Common myeloid progenitor, CD34-positive (primary cell): ENCODE measurements around the gene TEX30.

ENCODE experiments used
- CTCF ChIA-PET: fragments of 350-600 bp; sonication (Branson Sonifier 250); formaldehyde crosslinking; loops from one replicate; lab custom pipeline; 2021; ENCODE audit warnings: antibody characterized with exemption; lab: Charles Lee
- POLR2A ChIA-PET: fragments of 350-600 bp; sonication (Branson Sonifier 250); formaldehyde crosslinking; loops from one replicate; lab custom pipeline; 2021; ENCODE audit warnings: antibody characterized with exemption; lab: Charles Lee
- DNase-seq, 3 donors: peaks; one replicate each; pipeline versions ENCODE4 v3.0.0 to v3.0.0-alpha.2; 2013
- H3K27ac ChIP-seq, 2 experiments: 1 replicate in 1 of 2; 2 replicates in 1 of 2; pipeline ENCODE4 v1.7.0; 2013; ENCODE audit warnings: inconsistent platforms in 2 of 2, low read length in 2 of 2, mild to moderate bottlenecking in 2 of 2, low read depth in 1 of 2, moderate library complexity in 1 of 2; ENCODE audit not compliant: severe bottlenecking in 2 of 2, insufficient read depth in 1 of 2, poor library complexity in 1 of 2
- H3K27me3 ChIP-seq, 5 experiments: replicated peaks in 2 of 5; 1 replicate in 3 of 5; 2 replicates in 2 of 5; pipeline versions ENCODE4 v1.6.1 to v1.7.0; 2013; ENCODE audit warnings: low read length in 4 of 5, mild to moderate bottlenecking in 2 of 5, moderate library complexity in 2 of 5, inconsistent platforms in 1 of 5; ENCODE audit not compliant: insufficient read depth in 5 of 5, control insufficient read depth in 4 of 5
- H3K36me3 ChIP-seq, 4 experiments: 1 replicate in 2 of 4; 2 replicates in 2 of 4; pipeline versions ENCODE4 v1.6.1 to v1.7.0; 2013; ENCODE audit warnings: low read length in 3 of 4, control low read depth in 1 of 4, mild to moderate bottlenecking in 1 of 4; ENCODE audit not compliant: control insufficient read depth in 4 of 4, insufficient read depth in 4 of 4
- H3K4me1 ChIP-seq, 4 experiments: 1 replicate in 3 of 4; 2 replicates in 1 of 4; pipeline versions ENCODE4 v1.6.1 to v1.7.1; 2013; ENCODE audit warnings: low read length in 3 of 4, mild to moderate bottlenecking in 3 of 4, control low read depth in 1 of 4, inconsistent platforms in 1 of 4, moderate library complexity in 1 of 4; ENCODE audit not compliant: control insufficient read depth in 4 of 4, insufficient read depth in 4 of 4; ENCODE audit errors: control extremely low read depth in 1 of 4
- H3K4me3 ChIP-seq, 7 experiments: 1 replicate in 4 of 7; 2 replicates in 3 of 7; pipeline versions ENCODE4 v1.5.1 to v1.7.0; 2013; ENCODE audit warnings: mild to moderate bottlenecking in 7 of 7, low read length in 6 of 7, moderate library complexity in 6 of 7, inconsistent platforms in 2 of 7, low read depth in 2 of 7, control low read depth in 1 of 7; ENCODE audit not compliant: insufficient read depth in 4 of 7, control insufficient read depth in 1 of 7; ENCODE audit errors: extremely low read depth in 1 of 7
- H3K9me3 ChIP-seq, 5 experiments: 1 replicate in 4 of 5; 2 replicates in 1 of 5; pipeline versions ENCODE4 v1.6.1 to v1.7.1; 2013; ENCODE audit warnings: low read length in 4 of 5, mild to moderate bottlenecking in 2 of 5, inconsistent platforms in 1 of 5, low read depth in 1 of 5, moderate library complexity in 1 of 5; ENCODE audit not compliant: control insufficient read depth in 4 of 5, insufficient read depth in 2 of 5; ENCODE audit errors: control extremely low read depth in 1 of 5
- WGBS: methylation state at CpG from one replicate; pipeline ENCODE4 v1.1.5; 2013; ENCODE audit not compliant: insufficient coverage; 5-methylcytosine and 5-hydroxymethylcytosine counted together

TEX30 gene

DNA sequence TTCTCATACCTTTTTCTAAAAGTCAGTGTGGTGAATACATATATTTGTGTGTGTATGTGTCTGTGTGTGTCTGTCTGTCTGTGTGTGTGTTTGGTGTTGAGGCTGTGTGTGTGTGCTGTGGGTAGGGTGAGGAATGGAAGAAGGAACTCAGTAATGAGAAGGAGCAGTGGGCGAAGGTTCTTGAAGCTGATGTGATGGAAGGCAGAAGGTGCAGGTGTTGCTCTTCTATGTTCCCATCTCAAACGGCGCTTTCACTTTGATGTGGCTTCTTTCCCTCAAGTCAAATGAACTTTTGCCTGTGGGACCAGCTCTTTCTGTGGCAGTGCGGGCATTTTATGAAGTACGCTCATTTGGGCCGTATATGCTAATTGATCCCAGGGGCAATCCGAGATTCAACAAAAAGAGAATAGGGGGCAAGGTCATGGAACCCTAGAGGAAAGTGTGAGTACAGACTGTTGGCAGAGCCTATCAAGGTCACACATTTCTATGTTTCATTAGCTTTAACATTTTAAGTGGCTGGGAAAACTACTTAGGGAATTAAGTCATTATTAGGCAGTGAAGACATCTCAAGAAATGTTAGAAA, 40.5 kb upstream of the TEX30 start:
- ChIA-PET POLR2A (no interaction called here), CTCF (interaction anchor here (0.8 to 2.6 kb wide), 4 partner anchors 12 to 14 kb away, joined by 3 to 8 read pairs (median 4); no protein-coding TSS in a partner anchor)
- H3K27ac ChIP-seq = no peak overlapping the region
- H3K36me3 ChIP-seq = peaks cover 9 to 61% (median 26%) of the 10 kb centered on the region in 4 experiments
- peaks cover 0 to 6% (median 0%) of the 10 kb centered on the region in 4 experiments for H3K4me1 ChIP-seq
- 100% methylated on average over 6 of the region's 7 CpGs for WGBS
- no peak overlapping the region for H3K4me3 ChIP-seq
- H3K27me3 ChIP-seq = no peaks in the 10 kb centered on the region
- no peak for DNase-seq
- peaks cover 1 to 15% (median 8%) of the 10 kb centered on the region in 5 experiments for H3K9me3 ChIP-seq

GRCh38 chr13:102812611-102813287, 39.2 kb upstream of the TEX30 start:
- H3K27ac ChIP-seq = no peak overlapping the region
- ChIA-PET CTCF (interaction anchor here (0.8 to 2.6 kb wide), 4 partner anchors 11 to 15 kb away, joined by 3 to 8 read pairs (median 4); no protein-coding TSS in a partner anchor), POLR2A (no interaction called here)

GRCh38 chr13:102807699-102808098, 34.1 kb upstream of the TEX30 start:
- Histone ChIP-seq H3K4me1 (peaks cover 0 to 11% (median 5%) of the 10 kb centered on the region in 4 experiments), H3K27me3 (no peaks in the 10 kb centered on the region), H3K27ac (no peak overlapping the region), H3K9me3 (peaks cover 1 to 15% (median 8%) of the 10 kb centered on the region in 5 experiments), H3K4me3 (no peak overlapping the region), H3K36me3 (peaks cover 4 to 44% (median 22%) of the 10 kb centered on the region in 4 experiments)
- ChIA-PET POLR2A (no interaction called here), CTCF (interaction anchor here (1.4 kb wide), 1 partner anchor 17 kb away, joined by 5 read pairs; no protein-coding TSS in a partner anchor)
- WGBS = no CpG with 5 or more reads among the region's 3 CpGs
- DNase-seq = no peak

More at GRCh38 chr13:102812611-102813287, 39.2 kb upstream of the TEX30 start:
- Histone ChIP-seq H3K27me3 (no peaks in the 10 kb centered on the region), H3K9me3 (peaks cover 1 to 15% (median 8%) of the 10 kb centered on the region in 5 experiments), H3K36me3 (peaks cover 9 to 62% (median 20%) of the 10 kb centered on the region in 4 experiments), H3K4me3 (no peak overlapping the region), H3K4me1 (peaks cover 0 to 6% (median 0%) of the 10 kb centered on the region in 4 experiments)
- DNase-seq = peak in 2 of 3 donors; percentile 21 to 27

DNA sequence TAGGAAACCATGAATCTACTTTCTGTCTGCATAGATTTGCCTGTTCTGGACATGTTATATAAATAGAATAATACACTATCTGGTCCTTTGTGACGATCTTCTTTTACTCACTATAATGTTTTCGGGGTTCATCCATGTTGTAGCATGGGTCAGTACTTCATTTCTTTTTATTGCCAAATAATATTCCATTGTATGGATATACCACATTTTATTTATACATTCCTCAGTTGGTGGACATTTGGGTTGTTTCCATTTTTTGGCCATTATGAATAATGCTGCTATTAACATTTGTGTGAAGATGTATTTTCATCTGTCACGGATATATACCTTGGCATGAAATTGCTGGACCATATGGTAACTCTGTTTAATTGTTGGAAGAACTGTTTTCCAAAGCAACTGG, 32.1 kb upstream of the TEX30 start:
- no CpG with 5 or more reads among the region's 3 CpGs for WGBS
- Histone ChIP-seq H3K4me3 (no peak overlapping the region), H3K4me1 (peaks cover 3 to 28% (median 15%) of the 10 kb centered on the region in 4 experiments), H3K36me3 (peaks cover 0 to 32% (median 18%) of the 10 kb centered on the region in 4 experiments), H3K27me3 (no peaks in the 10 kb centered on the region), H3K9me3 (peaks cover 0 to 8% (median 3%) of the 10 kb centered on the region in 5 experiments), H3K27ac (no peak overlapping the region)
- CTCF ChIA-PET = no interaction called here
- POLR2A ChIA-PET = no interaction called here
- no peak for DNase-seq

- Histone ChIP-seq H3K27me3 (no peaks in the 10 kb centered on the region), H3K9me3 (no peaks in the 10 kb centered on the region), H3K36me3 (peaks cover 0 to 10% (median under 1%) of the 10 kb centered on the region in 4 experiments), H3K27ac (peak overlapping the region; percentile 61 to 85), H3K4me3 (peak overlapping the region; percentile 67 to 97 (median 85)), H3K4me1 (peaks cover 12 to 47% (median 30%) of the 10 kb centered on the region in 4 experiments)
- ChIA-PET POLR2A (interaction anchor here (0.7 to 2.4 kb wide), 3 partner anchors 21 to 28 kb away, joined by 3 to 15 read pairs (median 4); partner anchors contain the start of gene TEX30), CTCF (interaction anchor here (0.6 to 7.8 kb wide), 21 partner anchors 9 to 340 kb away, joined by 3 to 77 read pairs (median 4); partner anchors contain the start of genes ERCC5 and TEX30)
- under 1% methylated on average over 74 of the region's 81 CpGs for WGBS
- DNase-seq = peak; percentile 88 to 93 (median 93)
Measured at GRCh38 chr13:102800145-102801041, 26.8 kb upstream of the TEX30 start.

DNA sequence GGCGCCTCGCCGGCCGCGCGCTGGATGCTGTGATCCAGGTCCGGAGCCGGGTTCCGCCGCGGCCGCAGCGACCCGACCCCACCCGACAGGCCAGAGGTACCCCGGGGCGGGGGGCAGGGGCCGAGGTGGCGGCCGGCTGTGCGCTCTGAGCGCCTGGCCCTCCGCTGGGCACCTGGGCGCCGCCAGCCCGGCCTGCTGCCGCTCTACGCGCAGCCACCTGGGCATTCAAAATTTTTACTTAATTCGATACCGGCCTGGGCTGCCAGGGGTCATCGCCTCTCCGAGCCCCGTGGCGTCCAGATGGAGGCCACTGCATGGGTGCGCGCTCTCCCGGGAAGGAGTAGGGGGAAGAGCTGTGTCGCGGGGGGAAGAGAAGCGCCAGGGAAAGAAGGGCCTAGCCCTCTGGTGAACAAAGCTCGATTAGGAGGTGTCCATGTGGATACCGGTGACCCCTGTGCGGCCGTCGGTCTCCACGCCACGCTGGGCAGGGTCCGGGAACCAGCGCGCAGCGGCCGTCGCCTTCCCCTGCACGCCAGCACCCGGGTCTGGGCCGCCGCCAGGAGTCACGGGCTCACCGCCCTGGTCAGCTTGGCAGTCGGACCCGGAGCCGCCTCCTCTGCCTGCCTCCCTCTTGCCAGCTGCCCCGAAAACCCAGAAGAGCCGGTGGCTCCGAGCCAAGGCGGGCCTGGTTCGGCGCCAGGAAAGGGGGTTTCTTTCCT, 26.0 kb upstream of the TEX30 start:
- POLR2A ChIA-PET = interaction anchor here (0.7 to 2.4 kb wide), 3 partner anchors 20 to 27 kb away, joined by 3 to 15 read pairs (median 4); partner anchors contain the start of gene TEX30
- Histone ChIP-seq H3K4me3 (peak overlapping the region; percentile 67 to 97 (median 85)), H3K9me3 (no peaks in the 10 kb centered on the region), H3K36me3 (peaks cover 0 to 5% (median 0%) of the 10 kb centered on the region in 4 experiments), H3K27me3 (no peaks in the 10 kb centered on the region), H3K27ac (peak overlapping the region in 1 of 2 experiments; percentile 49), H3K4me1 (peaks cover 12 to 47% (median 30%) of the 10 kb centered on the region in 4 experiments)
- CTCF ChIA-PET = interaction anchor here (0.9 to 7.8 kb wide), 14 partner anchors 11 to 220 kb away, joined by 3 to 77 read pairs (median 5); partner anchors contain the start of genes ERCC5 and TEX30
- WGBS = under 1% methylated on average over 55 of the region's 69 CpGs
- DNase-seq = no peak
